HT-29 (cell line): ENCODE data around the gene HAPLN2. TPM values are rescaled to one million over a fixed set of nuclear protein-coding genes. Genes with fewer than 3 reads are reported as not detected.
A peak's percentile ranks its signal among the peaks of the same experiment; 100 is the strongest.

ENCODE experiments used
- DNase-seq: peaks from one replicate; pipeline ENCODE4 v3.0.0-alpha.2; 2015; ENCODE audit warnings: low spot score
- total RNA-seq: library from RNA; depleted of rRNA; stranded (reverse); fragments of >200 nt; shearing (Covaris generic); gene quantifications from 2 replicates; pipeline ENCODE4 v1.2.3, GENCODE V29; 2014

HAPLN2 gene
- total RNA-seq, 1 experiment from 2014 or later: 0.10 TPM

- DNase-seq: peak; percentile 28
Measured at GRCh38 chr1:156662005-156662799, 43.0 kb downstream of the HAPLN2 start.

GRCh38 chr1:156662800-156663055 is 43.5 kb downstream of the HAPLN2 start:
- DNase-seq: no peak

- no peak for DNase-seq
Measured at GRCh38 chr1:156663178-156663577, 44.0 kb downstream of the HAPLN2 start.

GRCh38 chr1:156664046-156664766 is 45.0 kb downstream of the HAPLN2 start:
- DNase-seq: no peak

GRCh38 chr1:156664767-156665411 is 45.7 kb downstream of the HAPLN2 start:
- DNase-seq: peak; percentile 42

- no peak for DNase-seq
Measured at GRCh38 chr1:156665539-156665938, 46.3 kb downstream of the HAPLN2 start.

- no peak for DNase-seq
Measured at GRCh38 chr1:156666862-156667609, 47.8 kb downstream of the HAPLN2 start.

GRCh38 chr1:156667610-156667967 is 48.4 kb downstream of the HAPLN2 start:
- DNase-seq: no peak

GRCh38 chr1:156667968-156668709 is 48.9 kb downstream of the HAPLN2 start:
- DNase-seq: no peak

- no peak for DNase-seq
Measured at GRCh38 chr1:156668801-156669637, 49.8 kb downstream of the HAPLN2 start.

GRCh38 chr1:156669794-156670193 is 50.6 kb downstream of the HAPLN2 start:
- DNase-seq: no peak

- DNase-seq: no peak
Measured at GRCh38 chr1:156670359-156670758, 51.1 kb downstream of the HAPLN2 start.

- no peak for DNase-seq
Measured at GRCh38 chr1:156670791-156671190, 51.6 kb downstream of the HAPLN2 start.

- DNase-seq: no peak
Measured at GRCh38 chr1:156671804-156672203, 52.6 kb downstream of the HAPLN2 start.

GRCh38 chr1:156673387-156674121 is 54.3 kb downstream of the HAPLN2 start:
- DNase-seq: no peak
